SU-DHL-6 (cell line): ENCODE results near the gene PDE3A.

Experiments
- EZH2phosphoT487 ChIP-seq: fragments of 200-600 bp; sonication (generic), shearing (Covaris generic); conservative IDR thresholded peaks from 2 replicates; pipeline ENCODE4 v1.6.1; 2018; ENCODE audit warnings: mild to moderate bottlenecking, antibody characterized with exemption, low read length, moderate library complexity, mixed read lengths
- TF ChIP-seq, protein P1 (sequence below): fragments of 200-600 bp; sonication (generic); IDR thresholded peaks from one replicate; pipeline ENCODE4 v1.5.1; 2017; ENCODE audit warnings: antibody characterized with exemption, mild to moderate bottlenecking, low read length, moderate library complexity; ENCODE audit not compliant: insufficient read depth, poor library complexity, severe bottlenecking

GRCh38 chr12:20527417-20528163 lies 159.3 kb downstream of the PDE3A start:
- TF ChIP-seq, protein P1, sequence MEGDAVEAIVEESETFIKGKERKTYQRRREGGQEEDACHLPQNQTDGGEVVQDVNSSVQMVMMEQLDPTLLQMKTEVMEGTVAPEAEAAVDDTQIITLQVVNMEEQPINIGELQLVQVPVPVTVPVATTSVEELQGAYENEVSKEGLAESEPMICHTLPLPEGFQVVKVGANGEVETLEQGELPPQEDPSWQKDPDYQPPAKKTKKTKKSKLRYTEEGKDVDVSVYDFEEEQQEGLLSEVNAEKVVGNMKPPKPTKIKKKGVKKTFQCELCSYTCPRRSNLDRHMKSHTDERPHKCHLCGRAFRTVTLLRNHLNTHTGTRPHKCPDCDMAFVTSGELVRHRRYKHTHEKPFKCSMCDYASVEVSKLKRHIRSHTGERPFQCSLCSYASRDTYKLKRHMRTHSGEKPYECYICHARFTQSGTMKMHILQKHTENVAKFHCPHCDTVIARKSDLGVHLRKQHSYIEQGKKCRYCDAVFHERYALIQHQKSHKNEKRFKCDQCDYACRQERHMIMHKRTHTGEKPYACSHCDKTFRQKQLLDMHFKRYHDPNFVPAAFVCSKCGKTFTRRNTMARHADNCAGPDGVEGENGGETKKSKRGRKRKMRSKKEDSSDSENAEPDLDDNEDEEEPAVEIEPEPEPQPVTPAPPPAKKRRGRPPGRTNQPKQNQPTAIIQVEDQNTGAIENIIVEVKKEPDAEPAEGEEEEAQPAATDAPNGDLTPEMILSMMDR, result no peak
- no peak for TF ChIP-seq EZH2phosphoT487
